Measurements from ENCODE around the gene LRIF1. TPM values are rescaled to one million over a fixed set of nuclear protein-coding genes. Genes with fewer than 3 reads are reported as not detected.

LRIF1 gene
- total RNA-seq, 1 experiment from 2014 or later = 17.9 TPM

DNA sequence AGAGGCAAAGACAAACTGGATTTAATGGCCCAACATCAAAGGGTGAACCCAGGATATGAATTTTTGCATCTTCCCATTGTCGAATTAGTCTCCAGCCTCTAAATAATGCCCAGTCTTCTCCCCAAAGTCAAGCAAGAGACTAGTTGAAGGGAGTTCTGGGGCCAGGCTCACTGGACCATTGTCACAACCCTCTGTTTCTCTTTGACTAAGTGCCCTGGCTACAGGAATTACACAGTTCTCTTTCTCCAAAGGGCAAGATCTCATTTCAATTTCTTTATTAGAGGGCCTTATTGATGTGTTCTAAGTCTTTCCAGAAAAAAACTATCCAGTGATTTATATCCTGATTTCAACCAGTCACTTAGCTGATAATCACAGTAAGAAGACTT is 64.3 kb downstream of the LRIF1 start:
- no TSS peak for BruUV-seq (replicated peaks)
- intact Hi-C loops (cut with micrococcal nuclease; ENCODE audit: unreplicated experiment) = no loop called here
- Mint-ChIP-seq H3K4me1 (ENCODE audit: low read depth, unreplicated experiment) (no peaks in the 10 kb centered on the region), H3K27ac (ENCODE audit: unreplicated experiment) (no peak overlapping the region), H3K9me3 (ENCODE audit: low read depth, unreplicated experiment) (no peaks in the 10 kb centered on the region), H3K4me3 (ENCODE audit: low read depth, unreplicated experiment) (no peak overlapping the region), H3K36me3 (ENCODE audit: insufficient read depth, unreplicated experiment) (no peaks in the 10 kb centered on the region), H3K27me3 (ENCODE audit: unreplicated experiment) (peaks cover 31% of the 10 kb centered on the region)
- TF ChIP-seq, protein P1, sequence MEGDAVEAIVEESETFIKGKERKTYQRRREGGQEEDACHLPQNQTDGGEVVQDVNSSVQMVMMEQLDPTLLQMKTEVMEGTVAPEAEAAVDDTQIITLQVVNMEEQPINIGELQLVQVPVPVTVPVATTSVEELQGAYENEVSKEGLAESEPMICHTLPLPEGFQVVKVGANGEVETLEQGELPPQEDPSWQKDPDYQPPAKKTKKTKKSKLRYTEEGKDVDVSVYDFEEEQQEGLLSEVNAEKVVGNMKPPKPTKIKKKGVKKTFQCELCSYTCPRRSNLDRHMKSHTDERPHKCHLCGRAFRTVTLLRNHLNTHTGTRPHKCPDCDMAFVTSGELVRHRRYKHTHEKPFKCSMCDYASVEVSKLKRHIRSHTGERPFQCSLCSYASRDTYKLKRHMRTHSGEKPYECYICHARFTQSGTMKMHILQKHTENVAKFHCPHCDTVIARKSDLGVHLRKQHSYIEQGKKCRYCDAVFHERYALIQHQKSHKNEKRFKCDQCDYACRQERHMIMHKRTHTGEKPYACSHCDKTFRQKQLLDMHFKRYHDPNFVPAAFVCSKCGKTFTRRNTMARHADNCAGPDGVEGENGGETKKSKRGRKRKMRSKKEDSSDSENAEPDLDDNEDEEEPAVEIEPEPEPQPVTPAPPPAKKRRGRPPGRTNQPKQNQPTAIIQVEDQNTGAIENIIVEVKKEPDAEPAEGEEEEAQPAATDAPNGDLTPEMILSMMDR (IDR thresholded peaks at IDR 0.05; ENCODE audit: unreplicated experiment) = no peak
- CTCF ChIA-PET = no interaction called here
- no peak for DNase-seq

DNA sequence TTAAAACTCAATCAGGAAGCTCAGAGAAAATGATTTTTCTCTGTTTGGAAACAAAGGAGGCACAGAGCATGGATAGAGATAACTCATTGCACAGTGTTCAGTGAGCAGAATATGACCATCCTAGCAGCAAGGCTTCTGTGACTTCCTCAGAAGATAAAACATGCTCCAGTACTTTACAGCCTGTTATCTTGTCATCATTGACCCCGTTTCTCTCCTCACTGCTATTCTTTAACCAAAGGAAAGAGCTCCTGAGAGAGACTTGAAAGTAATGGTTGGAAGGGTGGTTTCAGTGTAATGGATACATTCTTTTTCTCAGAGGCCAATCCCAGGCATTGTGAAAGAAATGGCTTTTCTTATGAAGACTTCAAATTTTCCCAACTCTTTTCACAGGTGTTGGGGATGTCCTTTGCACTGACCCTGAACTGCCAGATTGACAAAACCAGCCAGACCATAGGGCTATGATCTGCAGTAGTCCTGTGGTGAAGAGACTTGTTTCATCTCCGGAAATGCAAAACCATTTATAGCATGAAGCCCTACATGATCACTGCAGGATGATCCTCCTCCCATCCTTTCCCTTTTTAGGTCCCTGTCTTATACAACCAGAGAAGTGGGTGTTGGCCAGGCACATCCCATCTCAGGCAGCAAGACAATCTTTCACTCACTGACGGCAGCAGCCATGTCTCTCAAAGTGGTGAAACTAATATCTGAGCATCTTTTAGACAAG is 64.8 kb downstream of the LRIF1 start:
- Mint-ChIP-seq H3K27ac (ENCODE audit: unreplicated experiment) (no peak overlapping the region), H3K4me3 (ENCODE audit: low read depth, unreplicated experiment) (no peak overlapping the region), H3K9me3 (ENCODE audit: low read depth, unreplicated experiment) (no peaks in the 10 kb centered on the region), H3K36me3 (ENCODE audit: insufficient read depth, unreplicated experiment) (no peaks in the 10 kb centered on the region), H3K4me1 (ENCODE audit: low read depth, unreplicated experiment) (no peaks in the 10 kb centered on the region), H3K27me3 (ENCODE audit: unreplicated experiment) (peaks cover 37% of the 10 kb centered on the region)
- BruUV-seq (replicated peaks) = no TSS peak
- TF ChIP-seq, protein P1 (IDR thresholded peaks at IDR 0.05; ENCODE audit: unreplicated experiment) = no peak
- CTCF ChIA-PET = no interaction called here
- no peak for DNase-seq
- intact Hi-C loops (cut with micrococcal nuclease; ENCODE audit: unreplicated experiment) = no loop called here

GRCh38 chr1:110897681-110898080 is 66.0 kb downstream of the LRIF1 start:
- no peak for DNase-seq
- Mint-ChIP-seq H3K27me3 (ENCODE audit: unreplicated experiment) (peaks cover 49% of the 10 kb centered on the region), H3K36me3 (ENCODE audit: insufficient read depth, unreplicated experiment) (no peaks in the 10 kb centered on the region), H3K4me3 (ENCODE audit: low read depth, unreplicated experiment) (no peak overlapping the region), H3K9me3 (ENCODE audit: low read depth, unreplicated experiment) (no peaks in the 10 kb centered on the region), H3K4me1 (ENCODE audit: low read depth, unreplicated experiment) (no peaks in the 10 kb centered on the region), H3K27ac (ENCODE audit: unreplicated experiment) (no peak overlapping the region)
- CTCF ChIA-PET = interaction anchor here (0.6 kb wide), 1 partner anchor 84 kb away, joined by 3 read pairs; no protein-coding TSS in a partner anchor
- intact Hi-C loops (cut with micrococcal nuclease; ENCODE audit: unreplicated experiment) = no loop called here
- TF ChIP-seq, protein P1 (IDR thresholded peaks at IDR 0.05; ENCODE audit: unreplicated experiment) = no peak
- BruUV-seq (replicated peaks) = no TSS peak

Other genes with a start within 250 kb of the LRIF1 start
- gene CD53, start 90.8 kb downstream of the LRIF1 start, total RNA-seq (2022) = not detected in 2 replicates
- 23.2 and 25.4 TPM in 2 replicates for gene DRAM2, start 176.2 kb upstream of the LRIF1 start, total RNA-seq (2022)
- gene CEPT1, start 176.3 kb upstream of the LRIF1 start, total RNA-seq (2022) = 24.7 and 26.8 TPM in 2 replicates
- 11.8 and 20.0 TPM in 2 replicates for gene DENND2D, start 236.7 kb upstream of the LRIF1 start, total RNA-seq (2022)